ENCODE data around the gene SPECC1. TPM values are rescaled to one million over a fixed set of nuclear protein-coding genes. Genes with fewer than 3 reads are reported as not detected.

The SPECC1 gene
- total RNA-seq, 1 experiment from 2014 or later, result 43.5 TPM

GRCh38 chr17:20059728-20060188 lies 50.6 kb downstream of the SPECC1 start:
- Histone ChIP-seq H3K27me3 (ENCODE audit: insufficient read depth, low read length) (no peaks in the 10 kb centered on the region), H3K9me3 (ENCODE audit: control insufficient read depth in 1 of 2, insufficient read depth in 1 of 2, low read depth in 1 of 2, low read length in 2 of 2) (no peaks in the 10 kb centered on the region), H3K79me2 (ENCODE audit: insufficient read depth, low read length) (no peaks in the 10 kb centered on the region), H3K4me1 (ENCODE audit: control insufficient read depth in 1 of 2, insufficient read depth in 2 of 2, low read length in 2 of 2) (peaks cover 26 to 29% of the 10 kb centered on the region in 2 experiments), H3K36me3 (ENCODE audit: control insufficient read depth in 1 of 2, insufficient read depth in 2 of 2, low read length in 2 of 2) (no peaks in the 10 kb centered on the region), H4K20me1 (ENCODE audit: insufficient read depth) (no peaks in the 10 kb centered on the region), H3K4me2 (ENCODE audit: low read length) (no peak overlapping the region), H2AFZ (ENCODE audit: low read depth, low read length, poor library complexity, severe bottlenecking) (no peak overlapping the region), H3K9ac (ENCODE audit: low read length) (no peak overlapping the region), H3K9me2 (ENCODE audit: insufficient read depth) (no peaks in the 10 kb centered on the region), H3K4me3 (replicated peaks in 1 of 2; ENCODE audit: low read depth in 1 of 2, low read length in 2 of 2) (no peak overlapping the region), H3K27ac (ENCODE audit: low read depth, low read length) (no peak overlapping the region)
- ATAC-seq, result peak; percentile 46; the same call in 1 of the 2 replicates
- POLR2A ChIA-PET, result no interaction called here
- no peak for DNase-seq (ENCODE audit: low read depth, low spot score)
- no TSS peak for BruUV-seq (replicated peaks)
- no peak for TF ChIP-seq EZH2 (IDR thresholded peaks at IDR 0.05)
- no peak for TF ChIP-seq SP1 (IDR thresholded peaks at IDR 0.05; ENCODE audit: low read depth)
- no peak for TF ChIP-seq MAX (IDR thresholded peaks at IDR 0.05)
- TF ChIP-seq REST (IDR thresholded peaks at IDR 0.05; ENCODE audit: low read depth), result no peak
- no peak for TF ChIP-seq ZNF274 (IDR thresholded peaks at IDR 0.05; ENCODE audit: low read depth, low read length)
- no peak for TF ChIP-seq ZFX (IDR thresholded peaks at IDR 0.05)
- TF ChIP-seq YY1 (IDR thresholded peaks at IDR 0.05; ENCODE audit: extremely low read depth, insufficient replicate concordance, low read depth, low read length), result no peak
- no peak for TF ChIP-seq SIN3A (IDR thresholded peaks at IDR 0.05; ENCODE audit: low read depth)
- TF ChIP-seq JUND (IDR thresholded peaks at IDR 0.05), result no peak
- TF ChIP-seq TCF7L2 (IDR thresholded peaks at IDR 0.05; ENCODE audit: borderline replicate concordance, extremely low read depth, insufficient read depth, insufficient read length), result no peak
- no peak for TF ChIP-seq SRF (IDR thresholded peaks at IDR 0.05; ENCODE audit: low read depth)
- no peak for TF ChIP-seq FOSL1 (IDR thresholded peaks at IDR 0.05; ENCODE audit: low read depth)
- CTCF ChIA-PET, result no interaction called here
- intact Hi-C loops (cut with micrococcal nuclease), result no loop called here
- RAD21 ChIA-PET (ENCODE audit: low non-redundant PET in 1 of 2, low total read pairs in 2 of 2, uncharacterized antibody in 2 of 2, unreplicated experiment in 2 of 2), result no interaction called here

Data from HCT116 (cell line).